SK-MEL-5 (cell line): ENCODE measurements around the gene FBRSL1. TPM values are rescaled to one million over a fixed set of nuclear protein-coding genes. Genes with fewer than 3 reads are reported as not detected.

ENCODE experiments used
- DNase-seq: peaks from one replicate; pipeline ENCODE4 v3.0.0-alpha.2; 2016; ENCODE audit warnings: low read depth, low spot score
- in situ Hi-C: cut with HindIII; loops from 2 replicates; pipeline ENCODE4 v1.10.0; 2016; ENCODE audit warnings: low sequenced_read_pairs, high pct_unique_total_duplicates, low pct_unique_long_range_greater_than_20kb
- total RNA-seq: library from RNA; depleted of rRNA; stranded (reverse); fragments of >200 nt; shearing (Covaris generic); gene quantifications from 2 replicates; pipeline ENCODE4 v1.2.3, GENCODE V29; 2014

FBRSL1 gene
- total RNA-seq, 1 experiment from 2014 or later, result 4.1 TPM

GRCh38 chr12:132550014-132550802 is 60.3 kb downstream of the FBRSL1 start:
- in situ Hi-C loops, result no loop called here
- DNase-seq, result no peak

GRCh38 chr12:132550830-132551640 is 61.1 kb downstream of the FBRSL1 start:
- in situ Hi-C loops, result no loop called here
- no peak for DNase-seq

- in situ Hi-C loops, result no loop called here
- DNase-seq, result no peak
These were observed 61.7 kb downstream of the FBRSL1 start for GRCh38 chr12:132551641-132552031.

- DNase-seq, result peak; percentile 13
- in situ Hi-C loops, result no loop called here
These were observed 65.1 kb downstream of the FBRSL1 start for GRCh38 chr12:132554845-132555630.

GRCh38 chr12:132555686-132556085 is 65.7 kb downstream of the FBRSL1 start:
- in situ Hi-C loops, result no loop called here

GRCh38 chr12:132556216-132556615 is 66.3 kb downstream of the FBRSL1 start:
- no peak for DNase-seq
- in situ Hi-C loops, result no loop called here

More at GRCh38 chr12:132555686-132556085, 65.7 kb downstream of the FBRSL1 start:
- no peak for DNase-seq

- in situ Hi-C loops, result no loop called here
These were observed 66.8 kb downstream of the FBRSL1 start for GRCh38 chr12:132556801-132557200.

GRCh38 chr12:132557291-132558015 is 67.5 kb downstream of the FBRSL1 start:
- no peak for DNase-seq
- in situ Hi-C loops, result no loop called here

More at GRCh38 chr12:132556801-132557200, 66.8 kb downstream of the FBRSL1 start:
- DNase-seq, result no peak

- in situ Hi-C loops, result no loop called here
These were observed 68.3 kb downstream of the FBRSL1 start for GRCh38 chr12:132558042-132558856.

GRCh38 chr12:132558861-132559623 is 69.1 kb downstream of the FBRSL1 start:
- no peak for DNase-seq
- in situ Hi-C loops, result no loop called here

More at GRCh38 chr12:132558042-132558856, 68.3 kb downstream of the FBRSL1 start:
- DNase-seq, result no peak

- DNase-seq, result peak; percentile 52
These were observed 69.9 kb downstream of the FBRSL1 start for GRCh38 chr12:132559652-132560363.

GRCh38 chr12:132560364-132560613 is 70.3 kb downstream of the FBRSL1 start:
- in situ Hi-C loops, result no loop called here
- DNase-seq, result no peak

More at GRCh38 chr12:132559652-132560363, 69.9 kb downstream of the FBRSL1 start:
- in situ Hi-C loops, result no loop called here

- peak; percentile 68 for DNase-seq
- in situ Hi-C loops, result no loop called here
These were observed 70.9 kb downstream of the FBRSL1 start for GRCh38 chr12:132560614-132561426.
